Thoracic aorta (tissue), 2 donors: ENCODE results near the gene NEURL1. TPM values are rescaled to one million over a fixed set of nuclear protein-coding genes. Genes with fewer than 3 reads are reported as not detected.
A peak's percentile ranks its signal among the peaks of the same experiment; 100 is the strongest.

Experiments
- ATAC-seq: fragments of 150-250 bp; one replicate; pipeline ENCODE4 v1.8.0; 2017; ENCODE audit warnings: low read depth; ENCODE audit not compliant: insufficient number of reproducible peaks, low FRiP score
- DNase-seq: peaks from one replicate; pipeline ENCODE4 v3.0.0-alpha.2; 2020; ENCODE audit warnings: low spot score
- H3K27ac ChIP-seq, 2 donors: fragments of 200-600 bp; sonication (generic); 1 replicate in 1 of 2; 2 replicates in 1 of 2; pipeline ENCODE4 v1.5.1; 2016; ENCODE audit warnings: mild to moderate bottlenecking in 2 of 2, moderate library complexity in 2 of 2
- H3K27me3 ChIP-seq: fragments of 200-600 bp; sonication (generic); replicated peaks from 2 replicates; pipeline ENCODE4 v1.6.0; 2016; ENCODE audit warnings: mild to moderate bottlenecking; ENCODE audit not compliant: insufficient read depth
- H3K36me3 ChIP-seq: fragments of 200-600 bp; sonication (generic); one replicate; pipeline ENCODE4 v1.5.1; 2016
- H3K4me1 ChIP-seq, 2 donors: fragments of 200-600 bp; sonication (generic); 1 replicate in 1 of 2; 2 replicates in 1 of 2; pipeline versions ENCODE4 v1.5.1 to v1.6.0; 2016; ENCODE audit warnings: low read depth in 2 of 2, mild to moderate bottlenecking in 1 of 2; ENCODE audit not compliant: control insufficient read depth in 1 of 2
- H3K4me3 ChIP-seq: fragments of 200-600 bp; sonication (generic); 2 replicates; pipeline ENCODE4 v1.5.1; 2016; ENCODE audit warnings: mild to moderate bottlenecking
- H3K9me3 ChIP-seq: fragments of 200-600 bp; sonication (generic); 2 replicates; pipeline ENCODE4 v1.5.1; 2016
- total RNA-seq, 2 donors: library from RNA; depleted of rRNA; stranded (reverse); fragments of >200 nt; gene quantifications; one replicate each; pipeline versions ENCODE4 v1.1.0 to v1.2.3, GENCODE V29; 2016
- TF ChIP-seq, protein P1 (sequence below): fragments of 200-600 bp; sonication (generic); IDR thresholded peaks from one replicate; pipeline ENCODE4 v1.5.1; 2019; ENCODE audit warnings: antibody characterized with exemption

The NEURL1 gene
- total RNA-seq, 2 donors from 2014 or later, result 0.28 TPM; not detected in 1

DNA sequence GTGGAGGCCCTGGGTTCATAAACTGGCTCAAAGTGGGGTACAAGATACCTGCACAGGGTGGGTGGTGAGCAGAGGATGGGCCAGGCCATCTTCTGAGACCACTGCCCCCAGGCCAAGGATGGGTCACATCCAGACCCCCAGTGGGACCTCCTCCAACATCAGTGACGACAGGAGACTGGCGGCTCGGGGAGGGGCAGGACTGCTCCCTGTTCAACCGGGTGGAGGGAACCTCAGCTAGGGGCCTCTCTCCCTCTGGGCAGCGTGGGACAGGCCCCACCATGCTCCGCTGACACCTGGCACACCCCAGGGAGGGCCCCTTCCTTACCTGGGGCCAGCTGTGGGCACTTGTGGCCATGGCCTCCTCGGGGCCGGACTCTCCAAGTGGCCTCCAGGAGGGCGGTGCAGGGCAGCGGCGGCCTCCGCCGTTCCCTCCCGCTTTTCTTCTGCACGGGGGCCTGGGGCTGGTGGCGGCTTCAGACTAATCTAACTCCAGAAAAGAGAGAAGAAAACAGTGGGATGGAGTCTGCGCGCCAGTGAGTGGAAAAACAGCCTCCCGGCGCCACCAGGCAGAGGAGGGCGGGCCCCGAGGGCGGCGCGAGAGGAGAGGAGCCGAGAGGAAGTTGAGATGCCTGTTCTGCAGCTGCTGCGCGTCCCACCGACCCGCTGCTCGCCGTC lies 41.5 kb upstream of the NEURL1 start, which contains the start of gene CALHM2:
TSS of gene CALHM2 (minus strand) at position 540 of the 675 bp plus-strand sequence. CDS start 2,429 bp downstream, outside the sequence.
- Histone ChIP-seq H3K9me3 (no peaks in the 10 kb centered on the region), H3K27ac (peak within 1 kb of the TSS; percentile 93 to 96), H3K36me3 (peaks cover 25% of the 10 kb centered on the region), H3K27me3 (no peaks in the 10 kb centered on the region), H3K4me1 (peaks cover 40 to 46% of the 10 kb centered on the region in 2 donors), H3K4me3 (peak within 1 kb of the TSS; percentile 91)
- no peak for DNase-seq
- TF ChIP-seq, protein P1, sequence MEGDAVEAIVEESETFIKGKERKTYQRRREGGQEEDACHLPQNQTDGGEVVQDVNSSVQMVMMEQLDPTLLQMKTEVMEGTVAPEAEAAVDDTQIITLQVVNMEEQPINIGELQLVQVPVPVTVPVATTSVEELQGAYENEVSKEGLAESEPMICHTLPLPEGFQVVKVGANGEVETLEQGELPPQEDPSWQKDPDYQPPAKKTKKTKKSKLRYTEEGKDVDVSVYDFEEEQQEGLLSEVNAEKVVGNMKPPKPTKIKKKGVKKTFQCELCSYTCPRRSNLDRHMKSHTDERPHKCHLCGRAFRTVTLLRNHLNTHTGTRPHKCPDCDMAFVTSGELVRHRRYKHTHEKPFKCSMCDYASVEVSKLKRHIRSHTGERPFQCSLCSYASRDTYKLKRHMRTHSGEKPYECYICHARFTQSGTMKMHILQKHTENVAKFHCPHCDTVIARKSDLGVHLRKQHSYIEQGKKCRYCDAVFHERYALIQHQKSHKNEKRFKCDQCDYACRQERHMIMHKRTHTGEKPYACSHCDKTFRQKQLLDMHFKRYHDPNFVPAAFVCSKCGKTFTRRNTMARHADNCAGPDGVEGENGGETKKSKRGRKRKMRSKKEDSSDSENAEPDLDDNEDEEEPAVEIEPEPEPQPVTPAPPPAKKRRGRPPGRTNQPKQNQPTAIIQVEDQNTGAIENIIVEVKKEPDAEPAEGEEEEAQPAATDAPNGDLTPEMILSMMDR, result no peak
- no peak for ATAC-seq

- peak overlapping the region; percentile 93 to 96 for H3K27ac ChIP-seq
- H3K9me3 ChIP-seq, result no peaks in the 10 kb centered on the region
- no peaks in the 10 kb centered on the region for H3K27me3 ChIP-seq
- no peak for ATAC-seq
- DNase-seq, result no peak
- TF ChIP-seq, protein P1, result no peak
- peaks cover 36 to 39% of the 10 kb centered on the region in 2 donors for H3K4me1 ChIP-seq
- peak overlapping the region; percentile 91 for H3K4me3 ChIP-seq
- peaks cover 19% of the 10 kb centered on the region for H3K36me3 ChIP-seq
These were observed 40.8 kb upstream of the NEURL1 start for GRCh38 chr10:103452506-103453230.

- Histone ChIP-seq H3K27me3 (no peaks in the 10 kb centered on the region), H3K9me3 (no peaks in the 10 kb centered on the region), H3K27ac (no peak overlapping the region), H3K36me3 (peaks cover 11% of the 10 kb centered on the region), H3K4me3 (no peak overlapping the region), H3K4me1 (peaks cover 22 to 26% of the 10 kb centered on the region in 2 donors)
- DNase-seq, result no peak
- no peak for ATAC-seq
- TF ChIP-seq, protein P1, result no peak
These were observed 39.5 kb upstream of the NEURL1 start for GRCh38 chr10:103454026-103454425.

DNA sequence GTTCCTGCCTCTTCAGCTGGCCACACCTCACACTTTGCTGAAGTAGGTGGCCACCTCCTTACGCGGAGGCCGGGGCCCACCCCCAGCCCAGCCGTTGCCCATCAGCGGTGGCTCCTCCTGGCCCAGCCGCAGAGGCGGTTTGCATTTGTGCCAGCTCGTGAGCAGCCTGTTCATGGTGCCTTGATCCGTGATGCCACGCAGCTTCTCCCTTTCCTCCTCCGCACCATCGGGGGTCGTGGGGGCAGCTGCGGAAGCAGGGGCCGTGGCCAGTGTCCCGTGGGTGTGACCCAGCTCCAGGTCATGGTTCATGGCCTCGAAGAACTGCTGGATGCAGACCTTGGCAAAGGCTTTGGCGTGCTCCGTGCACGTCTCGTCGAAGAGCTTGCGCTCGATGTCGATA lies 38.3 kb upstream of the NEURL1 start:
- no peaks in the 10 kb centered on the region for H3K36me3 ChIP-seq
- H3K4me1 ChIP-seq, result peaks cover 11 to 14% of the 10 kb centered on the region in 2 donors
- no peak overlapping the region for H3K4me3 ChIP-seq
- DNase-seq (no peak), ATAC-seq (no peak)
- H3K27ac ChIP-seq, result no peak overlapping the region
- H3K27me3 ChIP-seq, result no peaks in the 10 kb centered on the region
- TF ChIP-seq, protein P1, result no peak
- no peaks in the 10 kb centered on the region for H3K9me3 ChIP-seq

DNA sequence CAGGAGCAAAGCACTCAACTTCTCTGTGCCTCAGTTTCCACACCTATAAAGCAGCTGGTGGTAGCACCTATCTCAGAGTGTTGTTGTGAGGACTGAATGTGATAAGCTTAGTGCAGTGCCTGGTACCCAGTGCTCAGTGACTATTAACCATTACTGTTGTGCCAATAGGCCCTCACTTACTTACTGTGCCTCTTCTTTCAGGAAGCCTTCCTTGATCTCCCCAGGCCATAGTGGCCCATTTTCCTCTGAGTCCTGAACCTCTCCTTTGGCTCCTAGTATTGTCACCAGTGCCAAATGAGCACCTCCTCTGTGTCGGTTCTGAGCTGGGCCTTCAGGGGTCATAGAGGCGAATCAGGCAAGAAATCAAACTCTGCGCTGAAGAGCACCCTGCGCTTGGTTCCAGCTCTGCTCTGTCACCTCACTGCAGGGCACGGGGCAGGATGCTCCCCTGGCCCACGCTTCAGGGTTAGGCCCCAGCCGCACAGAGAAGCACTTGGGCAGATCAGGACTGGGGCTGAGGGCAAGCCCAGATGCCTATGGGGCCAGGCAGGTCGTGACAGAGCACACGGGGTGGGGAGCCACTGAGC lies 37.3 kb upstream of the NEURL1 start:
- H3K27me3 ChIP-seq, result no peaks in the 10 kb centered on the region

More for the DNA sequence above, 37.3 kb upstream of the NEURL1 start:
- Histone ChIP-seq H3K36me3 (no peaks in the 10 kb centered on the region), H3K9me3 (no peaks in the 10 kb centered on the region), H3K4me1 (peaks cover 6 to 8% of the 10 kb centered on the region in 2 donors), H3K4me3 (no peak overlapping the region), H3K27ac (no peak overlapping the region)
- TF ChIP-seq, protein P1, result no peak
- DNase-seq, result no peak
- ATAC-seq, result no peak
